H1 (cell line): ENCODE results near the gene ASXL3.
A peak's percentile ranks its signal among the peaks of the same experiment; 100 is the strongest.

Experiments used
- BCL11A ChIP-seq, 2 experiments: IDR thresholded peaks; one replicate each; pipeline ENCODE4 v1.6.1; 2011; ENCODE audit warnings: low read depth in 2 of 2, low read length in 2 of 2, mild to moderate bottlenecking in 2 of 2
- CHD2 ChIP-seq: IDR thresholded peaks from 2 replicates; pipeline ENCODE4 v1.6.1; 2012; ENCODE audit warnings: low read length, improper control_type of control experiment
- EP300 ChIP-seq, 2 experiments: IDR thresholded peaks; 1 replicate in 1 of 2; 2 replicates in 1 of 2; pipeline ENCODE4 v1.6.1; 2011 to 2012; ENCODE audit warnings: low read depth in 2 of 2, low read length in 2 of 2, mild to moderate bottlenecking in 2 of 2, borderline replicate concordance in 1 of 2, inconsistent platforms in 1 of 2, moderate library complexity in 1 of 2
- EZH2 ChIP-seq: fragments of 200-600 bp; sonication (generic); IDR thresholded peaks from 2 replicates; pipeline ENCODE4 v1.7.1; 2012; ENCODE audit warnings: low read depth, mild to moderate bottlenecking, moderate library complexity, low read length, inconsistent platforms; ENCODE audit not compliant: severe bottlenecking
- HDAC6 ChIP-seq: IDR thresholded peaks from one replicate; pipeline ENCODE4 v1.7.1; 2012; ENCODE audit warnings: low read depth, mild to moderate bottlenecking, inconsistent platforms, low read length, moderate library complexity
- JUND ChIP-seq: IDR thresholded peaks from 2 replicates; pipeline ENCODE4 v1.6.1; 2011; ENCODE audit warnings: mild to moderate bottlenecking, improper control_type of control experiment, low read length
- MAFK ChIP-seq: IDR thresholded peaks from 2 replicates; pipeline ENCODE4 v1.6.1; 2012; ENCODE audit warnings: low read depth, mild to moderate bottlenecking, improper control_type of control experiment, low read length
- RBBP5 ChIP-seq: IDR thresholded peaks from 2 replicates; pipeline ENCODE4 v1.7.1; 2012; ENCODE audit warnings: low read depth, mild to moderate bottlenecking, inconsistent platforms, low read length, moderate library complexity, borderline replicate concordance
- SP4 ChIP-seq: IDR thresholded peaks from 2 replicates; pipeline ENCODE4 v1.6.1; 2012; ENCODE audit warnings: low read length, inconsistent platforms
- TAF1 ChIP-seq: IDR thresholded peaks from 2 replicates; pipeline ENCODE4 v1.6.1; 2011; ENCODE audit warnings: mild to moderate bottlenecking, low read depth, low read length
- TCF12 ChIP-seq: IDR thresholded peaks from 2 replicates; pipeline ENCODE4 v1.6.1; 2011; ENCODE audit warnings: low read depth, mild to moderate bottlenecking, low read length
- ZNF274 ChIP-seq: IDR thresholded peaks from 2 replicates; pipeline ENCODE4 v1.7.0; 2012; ENCODE audit warnings: low read length, borderline replicate concordance; ENCODE audit errors: extremely low read depth
- TF ChIP-seq, protein P1 (sequence below), 3 experiments: IDR thresholded peaks; 1 replicate in 2 of 3; 2 replicates in 1 of 3; pipeline versions ENCODE4 v1.5.1 to v1.6.1; 2011; ENCODE audit warnings: low read length in 3 of 3, mild to moderate bottlenecking in 3 of 3, inconsistent platforms in 2 of 3, low read depth in 1 of 3, moderate library complexity in 1 of 3; ENCODE audit not compliant: insufficient read depth in 1 of 3; ENCODE audit errors: control extremely low read depth in 1 of 3
- TF ChIP-seq, protein P2 (sequence below): IDR thresholded peaks from 2 replicates; pipeline ENCODE4 v1.6.1; 2012; ENCODE audit warnings: inconsistent platforms

DNA sequence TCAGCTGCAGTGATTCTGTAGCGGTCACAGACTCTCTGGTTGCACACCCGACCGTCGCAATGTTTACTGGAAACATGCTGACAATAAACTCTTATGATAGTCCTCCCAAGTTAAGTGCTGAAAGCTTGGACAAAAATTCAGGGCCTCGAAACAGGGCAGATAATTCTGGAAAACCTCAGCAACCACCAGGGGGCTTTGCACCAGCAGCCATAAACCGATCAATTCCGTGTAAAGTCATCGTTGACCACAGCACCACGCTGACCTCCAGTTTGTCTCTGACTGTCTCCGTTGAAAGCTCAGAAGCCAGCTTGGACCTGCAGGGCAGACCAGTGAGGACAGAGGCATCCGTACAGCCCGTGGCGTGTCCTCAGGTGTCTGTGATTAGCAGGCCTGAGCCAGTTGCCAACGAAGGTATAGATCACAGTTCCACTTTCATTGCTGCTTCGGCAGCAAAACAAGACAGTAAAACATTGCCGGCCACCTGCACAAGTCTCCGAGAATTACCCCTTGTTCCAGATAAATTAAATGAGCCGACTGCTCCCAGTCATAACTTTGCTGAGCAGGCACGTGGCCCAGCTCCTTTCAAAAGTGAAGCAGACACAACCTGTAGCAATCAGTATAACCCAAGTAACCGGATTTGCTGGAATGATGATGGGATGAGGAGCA lies 166.1 kb downstream of the ASXL3 start:
- TF ChIP-seq, protein P1, sequence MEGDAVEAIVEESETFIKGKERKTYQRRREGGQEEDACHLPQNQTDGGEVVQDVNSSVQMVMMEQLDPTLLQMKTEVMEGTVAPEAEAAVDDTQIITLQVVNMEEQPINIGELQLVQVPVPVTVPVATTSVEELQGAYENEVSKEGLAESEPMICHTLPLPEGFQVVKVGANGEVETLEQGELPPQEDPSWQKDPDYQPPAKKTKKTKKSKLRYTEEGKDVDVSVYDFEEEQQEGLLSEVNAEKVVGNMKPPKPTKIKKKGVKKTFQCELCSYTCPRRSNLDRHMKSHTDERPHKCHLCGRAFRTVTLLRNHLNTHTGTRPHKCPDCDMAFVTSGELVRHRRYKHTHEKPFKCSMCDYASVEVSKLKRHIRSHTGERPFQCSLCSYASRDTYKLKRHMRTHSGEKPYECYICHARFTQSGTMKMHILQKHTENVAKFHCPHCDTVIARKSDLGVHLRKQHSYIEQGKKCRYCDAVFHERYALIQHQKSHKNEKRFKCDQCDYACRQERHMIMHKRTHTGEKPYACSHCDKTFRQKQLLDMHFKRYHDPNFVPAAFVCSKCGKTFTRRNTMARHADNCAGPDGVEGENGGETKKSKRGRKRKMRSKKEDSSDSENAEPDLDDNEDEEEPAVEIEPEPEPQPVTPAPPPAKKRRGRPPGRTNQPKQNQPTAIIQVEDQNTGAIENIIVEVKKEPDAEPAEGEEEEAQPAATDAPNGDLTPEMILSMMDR (IDR thresholded peaks at IDR 0.05; ENCODE audit: control extremely low read depth in 1 of 3, insufficient read depth in 1 of 3, low read depth in 1 of 3, low read length in 3 of 3) = peak; percentile 10 to 37 (median 23); a peak in 2 of 4 replicates
- TF ChIP-seq MAFK = no peak
- no peak for TF ChIP-seq EZH2
- TF ChIP-seq EP300 (IDR thresholded peaks at IDR 0.05; ENCODE audit: borderline replicate concordance in 1 of 2, low read depth in 2 of 2, low read length in 2 of 2) = no peak
- no peak for TF ChIP-seq JUND
- no peak for TF ChIP-seq ZNF274
- TF ChIP-seq TCF12 = no peak
- no peak for TF ChIP-seq BCL11A (IDR thresholded peaks at IDR 0.05; ENCODE audit: low read depth in 2 of 2, low read length in 2 of 2)
- TF ChIP-seq TAF1 = no peak
- TF ChIP-seq, protein P2, sequence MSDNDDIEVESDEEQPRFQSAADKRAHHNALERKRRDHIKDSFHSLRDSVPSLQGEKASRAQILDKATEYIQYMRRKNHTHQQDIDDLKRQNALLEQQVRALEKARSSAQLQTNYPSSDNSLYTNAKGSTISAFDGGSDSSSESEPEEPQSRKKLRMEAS = no peak
- no peak for TF ChIP-seq CHD2
- no peak for TF ChIP-seq SP4
- TF ChIP-seq HDAC6 = no peak
- no peak for TF ChIP-seq RBBP5
